Measurements from ENCODE around the gene MRAP. TPM values are rescaled to one million over a fixed set of nuclear protein-coding genes. Genes with fewer than 3 reads are reported as not detected.

MRAP gene
- total and polyA plus RNA-seq, 2 donors = 0.09 TPM; not detected in 1

DNA sequence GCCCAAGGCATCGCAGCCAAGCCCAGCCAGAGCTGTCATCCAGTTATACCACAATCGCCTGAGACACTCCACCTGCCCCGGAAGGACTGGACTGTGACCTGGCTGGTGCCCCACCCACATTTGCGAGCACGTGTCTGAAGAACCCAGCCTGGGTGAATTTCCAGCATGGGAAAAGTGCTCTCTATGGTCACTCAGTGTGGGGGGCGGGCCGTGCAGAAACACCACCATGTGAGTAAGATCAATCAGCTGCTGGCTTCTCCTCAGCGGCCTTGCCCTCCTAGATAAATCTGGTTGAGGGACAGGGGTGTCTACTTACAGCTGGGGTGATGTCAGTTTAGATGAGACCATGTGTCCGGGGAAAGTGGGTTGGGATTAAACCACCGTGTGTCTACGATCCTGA, 49.3 kb downstream of the MRAP start:
- no peak for DNase-seq (ENCODE audit: low read depth in 6 of 9, low spot score in 9 of 9)
- peaks cover 81 to 85% of the 10 kb centered on the region in 2 donors for H3K36me3 ChIP-seq (ENCODE audit: control insufficient read depth in 2 of 2, insufficient read depth in 2 of 2, low read length in 1 of 2)
- no peaks in the 10 kb centered on the region for H3K4me1 ChIP-seq (ENCODE audit: control insufficient read depth in 2 of 2, insufficient read depth in 2 of 2, low read length in 2 of 2)
- 98% methylated on average over 11 of the region's 11 CpGs for WGBS
- H3K27ac ChIP-seq (ENCODE audit: low read depth in 1 of 2, low read length in 1 of 2) = no peak overlapping the region
- H3K4me3 ChIP-seq (ENCODE audit: low read length in 2 of 2) = no peak overlapping the region
- H3K9me3 ChIP-seq (ENCODE audit: control insufficient read depth in 2 of 2, insufficient read depth in 1 of 2, low read length in 1 of 2) = peaks cover 5 to 12% of the 10 kb centered on the region in 2 donors
- H3K27me3 ChIP-seq (ENCODE audit: control insufficient read depth in 2 of 2, insufficient read depth in 1 of 2, low read length in 1 of 2) = no peaks in the 10 kb centered on the region

DNA sequence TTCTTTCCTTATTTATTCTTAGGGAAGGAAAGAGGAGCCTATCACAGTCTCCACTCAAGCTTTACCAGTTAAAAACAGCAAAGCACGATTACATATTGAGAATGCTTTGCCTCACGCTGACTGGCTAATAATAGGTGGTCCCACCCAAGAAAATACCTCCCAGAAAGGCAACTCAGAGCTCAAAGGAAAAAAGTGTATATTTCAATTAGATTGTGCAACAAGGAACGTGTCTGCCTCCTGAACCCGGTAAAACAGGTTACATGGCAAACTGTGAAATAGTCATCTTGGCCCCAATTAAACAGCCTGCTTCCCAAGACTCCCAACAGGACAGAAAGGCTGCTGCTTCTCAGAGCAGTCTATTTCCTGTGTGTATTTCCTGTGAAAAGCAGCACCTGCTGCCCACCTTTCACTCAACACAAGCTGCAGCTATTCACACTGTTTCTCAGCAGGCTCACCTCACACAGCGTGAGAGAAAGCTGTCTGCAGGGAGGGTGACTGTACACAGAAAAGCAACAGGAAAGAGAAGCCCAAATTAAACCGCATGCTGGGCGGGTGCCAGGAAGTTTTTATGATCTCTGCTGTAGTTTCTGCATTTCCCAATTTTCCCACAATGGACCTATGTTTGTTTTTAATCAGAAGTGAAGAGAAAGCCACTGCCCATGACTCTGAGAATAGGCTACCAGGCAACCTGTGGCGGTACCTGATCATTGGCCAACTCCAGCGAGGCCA, 50.1 kb downstream of the MRAP start:
- Histone ChIP-seq H3K4me3 (ENCODE audit: low read length in 2 of 2) (no peak overlapping the region), H3K36me3 (ENCODE audit: control insufficient read depth in 2 of 2, insufficient read depth in 2 of 2, low read length in 1 of 2) (peaks cover 81 to 89% of the 10 kb centered on the region in 2 donors), H3K27ac (ENCODE audit: low read depth in 1 of 2, low read length in 1 of 2) (no peak overlapping the region), H3K4me1 (ENCODE audit: control insufficient read depth in 2 of 2, insufficient read depth in 2 of 2, low read length in 2 of 2) (no peaks in the 10 kb centered on the region), H3K27me3 (ENCODE audit: control insufficient read depth in 2 of 2, insufficient read depth in 1 of 2, low read length in 1 of 2) (no peaks in the 10 kb centered on the region), H3K9me3 (ENCODE audit: control insufficient read depth in 2 of 2, insufficient read depth in 1 of 2, low read length in 1 of 2) (peaks cover 5 to 12% of the 10 kb centered on the region in 2 donors)
- no peak for DNase-seq (ENCODE audit: low read depth in 6 of 9, low spot score in 9 of 9)
- WGBS = 96% methylated on average over 9 of the region's 9 CpGs

DNA sequence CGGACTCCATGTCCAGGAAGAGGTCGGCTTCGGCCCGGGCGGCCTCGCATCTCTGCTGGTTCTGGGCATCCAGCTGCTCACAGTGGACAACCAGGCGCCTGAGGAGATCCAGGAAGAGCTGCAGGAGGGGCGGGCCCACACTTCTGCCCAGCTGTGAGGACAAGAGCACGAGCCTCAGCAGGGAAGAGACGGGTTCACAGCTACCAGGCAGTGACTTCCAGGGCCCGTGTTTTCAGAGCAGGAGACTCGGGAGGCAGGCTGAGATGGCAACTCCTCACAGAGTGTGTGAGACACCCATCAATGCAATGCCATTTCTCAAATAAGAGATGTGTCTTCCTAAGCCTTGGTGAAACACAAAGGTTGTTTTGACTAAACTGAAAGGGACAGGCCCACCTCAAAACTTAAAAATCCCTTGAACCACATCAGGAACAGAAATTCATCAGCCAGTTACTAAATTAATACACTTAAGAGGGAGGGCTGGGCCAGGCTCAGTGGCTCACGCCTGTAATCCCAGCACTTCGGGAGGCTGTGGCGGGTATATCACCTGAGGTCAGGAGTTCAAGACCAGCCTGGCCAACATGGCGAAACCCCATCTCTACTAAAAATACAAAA, 50.8 kb downstream of the MRAP start:
- Histone ChIP-seq H3K4me1 (ENCODE audit: control insufficient read depth in 2 of 2, insufficient read depth in 2 of 2, low read length in 2 of 2) (no peaks in the 10 kb centered on the region), H3K27me3 (ENCODE audit: control insufficient read depth in 2 of 2, insufficient read depth in 1 of 2, low read length in 1 of 2) (no peaks in the 10 kb centered on the region), H3K36me3 (ENCODE audit: control insufficient read depth in 2 of 2, insufficient read depth in 2 of 2, low read length in 1 of 2) (peaks cover 81 to 88% of the 10 kb centered on the region in 2 donors), H3K9me3 (ENCODE audit: control insufficient read depth in 2 of 2, insufficient read depth in 1 of 2, low read length in 1 of 2) (peaks cover 3 to 9% of the 10 kb centered on the region in 2 donors), H3K27ac (ENCODE audit: low read depth in 1 of 2, low read length in 1 of 2) (no peak overlapping the region), H3K4me3 (ENCODE audit: low read length in 2 of 2) (no peak overlapping the region)
- 97% methylated on average over 16 of the region's 16 CpGs for WGBS
- DNase-seq (ENCODE audit: low read depth in 6 of 9, low spot score in 9 of 9) = no peak

DNA sequence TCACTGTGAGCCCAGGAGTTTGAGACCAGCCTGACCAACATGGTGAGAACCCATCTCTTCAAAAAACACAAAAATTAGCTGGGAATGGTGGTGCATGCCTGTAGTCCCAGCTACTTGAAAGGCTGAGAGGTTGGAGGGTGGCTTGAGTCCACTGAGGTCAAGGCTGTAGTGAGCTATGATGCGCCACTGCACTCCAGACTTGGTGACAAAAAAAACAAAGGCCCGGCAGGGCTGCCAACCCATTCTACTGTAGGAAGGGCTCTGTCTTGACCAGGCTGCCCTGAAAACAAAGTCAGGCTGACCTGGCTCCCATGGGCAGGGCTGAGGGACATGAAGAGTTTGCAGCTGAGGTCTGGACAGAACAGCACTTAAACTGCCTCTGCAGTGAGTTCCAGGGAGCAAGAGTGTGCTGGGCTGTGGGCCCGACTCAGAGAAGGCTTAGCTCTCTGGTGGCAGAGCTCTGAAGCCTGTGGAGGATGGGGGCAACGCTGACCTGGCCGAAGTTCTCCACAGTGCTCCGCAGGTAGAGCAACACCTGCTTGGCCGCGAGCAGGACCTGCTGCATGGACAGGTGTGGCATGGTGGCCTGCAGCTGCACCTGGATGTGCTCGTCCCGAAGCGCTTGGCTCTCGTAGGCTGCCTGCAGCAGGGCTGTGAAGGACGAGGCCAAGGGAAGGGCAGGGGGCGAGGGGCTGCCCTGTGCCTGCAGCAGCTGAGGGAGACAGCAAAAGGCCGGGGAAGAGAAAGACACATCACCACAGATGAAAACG, 51.7 kb downstream of the MRAP start:
- H3K4me3 ChIP-seq (ENCODE audit: low read length in 2 of 2) = no peak overlapping the region
- H3K4me1 ChIP-seq (ENCODE audit: control insufficient read depth in 2 of 2, insufficient read depth in 2 of 2, low read length in 2 of 2) = no peaks in the 10 kb centered on the region
- no peak overlapping the region for H3K27ac ChIP-seq (ENCODE audit: low read depth in 1 of 2, low read length in 1 of 2)
- 98% methylated on average over 16 of the region's 16 CpGs for WGBS
- DNase-seq (ENCODE audit: low read depth in 6 of 9, low spot score in 9 of 9) = no peak
- H3K36me3 ChIP-seq (ENCODE audit: control insufficient read depth in 2 of 2, insufficient read depth in 2 of 2, low read length in 1 of 2) = peaks cover 81 to 84% of the 10 kb centered on the region in 2 donors
- no peaks in the 10 kb centered on the region for H3K27me3 ChIP-seq (ENCODE audit: control insufficient read depth in 2 of 2, insufficient read depth in 1 of 2, low read length in 1 of 2)
- H3K9me3 ChIP-seq (ENCODE audit: control insufficient read depth in 2 of 2, insufficient read depth in 1 of 2, low read length in 1 of 2) = peaks cover 0 to 2% of the 10 kb centered on the region in 2 donors

DNA sequence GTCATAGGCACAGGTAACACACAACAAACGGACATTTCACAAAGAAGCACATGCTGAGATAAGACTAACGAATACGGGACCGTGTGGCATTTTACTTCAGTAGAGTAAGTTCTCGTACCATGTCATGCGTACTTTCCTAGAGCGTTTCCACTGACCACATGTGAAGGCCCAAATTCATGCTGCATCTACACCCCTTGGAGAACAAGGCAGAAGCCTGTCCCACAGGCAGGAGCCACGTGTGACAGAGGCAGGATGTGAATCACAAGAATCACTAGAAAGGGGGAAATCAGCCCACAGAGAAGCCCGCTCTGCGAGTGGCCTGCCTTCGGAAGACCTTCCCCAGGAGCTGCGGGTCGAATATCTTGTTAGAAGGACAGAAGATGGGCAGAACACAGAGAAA, 52.3 kb downstream of the MRAP start:
- no peak for DNase-seq (ENCODE audit: low read depth in 6 of 9, low spot score in 9 of 9)
- 96% methylated on average over 13 of the region's 13 CpGs for WGBS
- no peaks in the 10 kb centered on the region for H3K27me3 ChIP-seq (ENCODE audit: control insufficient read depth in 2 of 2, insufficient read depth in 1 of 2, low read length in 1 of 2)
- no peaks in the 10 kb centered on the region for H3K4me1 ChIP-seq (ENCODE audit: control insufficient read depth in 2 of 2, insufficient read depth in 2 of 2, low read length in 2 of 2)
- no peak overlapping the region for H3K4me3 ChIP-seq (ENCODE audit: low read length in 2 of 2)
- H3K36me3 ChIP-seq (ENCODE audit: control insufficient read depth in 2 of 2, insufficient read depth in 2 of 2, low read length in 1 of 2) = peaks cover 80 to 84% of the 10 kb centered on the region in 2 donors
- no peaks in the 10 kb centered on the region for H3K9me3 ChIP-seq (ENCODE audit: control insufficient read depth in 2 of 2, insufficient read depth in 1 of 2, low read length in 1 of 2)
- no peak overlapping the region for H3K27ac ChIP-seq (ENCODE audit: low read depth in 1 of 2, low read length in 1 of 2)

DNA sequence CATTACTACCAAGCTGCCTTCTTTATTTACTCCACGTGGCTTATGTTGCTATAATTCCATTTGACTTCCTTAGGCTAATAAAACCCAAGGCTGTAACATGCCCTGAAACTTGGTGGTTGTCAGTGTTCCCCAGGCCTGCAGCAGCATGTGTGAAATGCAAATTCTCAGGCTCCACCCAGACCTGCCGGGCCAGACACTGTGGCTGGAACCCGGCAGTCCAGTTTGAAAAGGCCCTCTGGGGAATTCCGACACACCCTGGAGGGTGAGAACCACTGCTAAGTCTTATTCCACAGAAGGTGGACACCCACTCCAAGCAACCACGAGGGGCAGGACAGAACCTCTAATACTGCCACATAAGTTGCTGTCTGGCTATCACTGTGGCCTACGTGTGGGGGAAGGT, 52.8 kb downstream of the MRAP start:
- Histone ChIP-seq H3K4me1 (ENCODE audit: control insufficient read depth in 2 of 2, insufficient read depth in 2 of 2, low read length in 2 of 2) (no peaks in the 10 kb centered on the region), H3K27me3 (ENCODE audit: control insufficient read depth in 2 of 2, insufficient read depth in 1 of 2, low read length in 1 of 2) (no peaks in the 10 kb centered on the region), H3K36me3 (ENCODE audit: control insufficient read depth in 2 of 2, insufficient read depth in 2 of 2, low read length in 1 of 2) (peaks cover 80 to 85% of the 10 kb centered on the region in 2 donors), H3K9me3 (ENCODE audit: control insufficient read depth in 2 of 2, insufficient read depth in 1 of 2, low read length in 1 of 2) (no peaks in the 10 kb centered on the region), H3K27ac (ENCODE audit: low read depth in 1 of 2, low read length in 1 of 2) (no peak overlapping the region), H3K4me3 (ENCODE audit: low read length in 2 of 2) (no peak overlapping the region)
- no peak for DNase-seq (ENCODE audit: low read depth in 6 of 9, low spot score in 9 of 9)
- WGBS = 93% methylated on average over 6 of the region's 6 CpGs

DNA sequence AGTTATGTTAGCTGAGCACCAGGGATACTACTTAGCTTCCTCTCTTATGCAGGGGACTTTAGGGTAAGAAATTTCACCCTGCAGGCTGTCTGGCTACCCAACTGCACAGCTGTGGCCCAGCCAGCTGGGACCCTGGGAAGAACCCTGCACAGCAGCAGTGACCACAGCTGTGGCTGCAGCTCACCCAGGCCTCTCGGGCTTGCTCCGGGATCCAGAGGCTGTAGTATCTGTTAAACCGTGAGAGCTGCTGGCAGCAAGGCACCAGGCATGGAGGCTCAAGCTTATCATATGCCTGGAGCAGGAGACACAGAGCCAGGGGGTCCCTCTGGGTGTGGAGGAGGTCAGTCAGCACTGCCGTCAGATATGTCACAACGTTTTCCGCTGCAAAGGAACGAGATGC, 53.9 kb downstream of the MRAP start:
- Histone ChIP-seq H3K4me3 (ENCODE audit: low read length in 2 of 2) (no peak overlapping the region), H3K9me3 (ENCODE audit: control insufficient read depth in 2 of 2, insufficient read depth in 1 of 2, low read length in 1 of 2) (no peaks in the 10 kb centered on the region), H3K4me1 (ENCODE audit: control insufficient read depth in 2 of 2, insufficient read depth in 2 of 2, low read length in 2 of 2) (no peaks in the 10 kb centered on the region), H3K27ac (ENCODE audit: low read depth in 1 of 2, low read length in 1 of 2) (no peak overlapping the region), H3K36me3 (ENCODE audit: control insufficient read depth in 2 of 2, insufficient read depth in 2 of 2, low read length in 1 of 2) (peaks cover 76 to 80% of the 10 kb centered on the region in 2 donors), H3K27me3 (ENCODE audit: control insufficient read depth in 2 of 2, insufficient read depth in 1 of 2, low read length in 1 of 2) (no peaks in the 10 kb centered on the region)
- DNase-seq (ENCODE audit: low read depth in 6 of 9, low spot score in 9 of 9) = no peak
- 96% methylated on average over 7 of the region's 7 CpGs for WGBS

DNA sequence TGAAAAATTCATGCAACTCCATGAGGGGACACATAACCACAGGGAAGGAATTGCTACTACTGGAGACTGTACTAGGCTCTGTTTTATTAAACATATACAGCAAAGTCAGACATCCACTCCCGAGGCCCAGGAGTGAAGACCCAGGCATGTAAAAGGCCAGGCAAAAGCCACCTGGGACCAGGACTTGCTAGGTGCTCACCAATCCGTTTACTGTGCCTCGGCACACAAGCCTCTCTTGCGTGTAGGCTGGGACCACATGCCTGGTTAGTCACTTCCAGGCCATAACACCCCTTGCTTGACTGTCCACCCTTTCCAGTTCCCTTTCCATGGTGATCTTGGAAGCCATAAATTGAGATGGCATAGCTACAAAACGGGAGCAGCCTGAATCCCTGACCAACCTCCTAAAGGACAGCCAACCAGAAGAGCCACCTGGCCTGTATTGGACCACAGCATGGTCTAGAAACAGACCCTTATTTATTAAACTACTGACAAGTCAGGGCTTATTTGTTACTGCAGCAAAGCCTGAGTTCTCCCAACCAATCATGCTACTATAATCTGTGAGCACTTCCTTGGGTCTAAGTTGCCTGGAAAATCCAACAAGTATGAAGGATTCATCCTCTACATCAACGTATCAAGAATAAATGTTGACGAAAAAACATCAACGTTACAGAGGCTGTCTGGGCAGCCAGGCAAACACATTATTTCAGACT, 54.5 kb downstream of the MRAP start:
- H3K27me3 ChIP-seq (ENCODE audit: control insufficient read depth in 2 of 2, insufficient read depth in 1 of 2, low read length in 1 of 2) = no peaks in the 10 kb centered on the region
- H3K36me3 ChIP-seq (ENCODE audit: control insufficient read depth in 2 of 2, insufficient read depth in 2 of 2, low read length in 1 of 2) = peaks cover 71 to 79% of the 10 kb centered on the region in 2 donors
- no peak overlapping the region for H3K27ac ChIP-seq (ENCODE audit: low read depth in 1 of 2, low read length in 1 of 2)
- no peak overlapping the region for H3K4me3 ChIP-seq (ENCODE audit: low read length in 2 of 2)
- DNase-seq (ENCODE audit: low read depth in 6 of 9, low spot score in 9 of 9) = no peak
- H3K4me1 ChIP-seq (ENCODE audit: control insufficient read depth in 2 of 2, insufficient read depth in 2 of 2, low read length in 2 of 2) = no peaks in the 10 kb centered on the region
- 97% methylated on average over 8 of the region's 8 CpGs for WGBS
- no peaks in the 10 kb centered on the region for H3K9me3 ChIP-seq (ENCODE audit: control insufficient read depth in 2 of 2, insufficient read depth in 1 of 2, low read length in 1 of 2)

Measured in thymus (tissue), 11 donors.